Measurements from ENCODE around the gene AGXT2.

Gene AGXT2

DNA sequence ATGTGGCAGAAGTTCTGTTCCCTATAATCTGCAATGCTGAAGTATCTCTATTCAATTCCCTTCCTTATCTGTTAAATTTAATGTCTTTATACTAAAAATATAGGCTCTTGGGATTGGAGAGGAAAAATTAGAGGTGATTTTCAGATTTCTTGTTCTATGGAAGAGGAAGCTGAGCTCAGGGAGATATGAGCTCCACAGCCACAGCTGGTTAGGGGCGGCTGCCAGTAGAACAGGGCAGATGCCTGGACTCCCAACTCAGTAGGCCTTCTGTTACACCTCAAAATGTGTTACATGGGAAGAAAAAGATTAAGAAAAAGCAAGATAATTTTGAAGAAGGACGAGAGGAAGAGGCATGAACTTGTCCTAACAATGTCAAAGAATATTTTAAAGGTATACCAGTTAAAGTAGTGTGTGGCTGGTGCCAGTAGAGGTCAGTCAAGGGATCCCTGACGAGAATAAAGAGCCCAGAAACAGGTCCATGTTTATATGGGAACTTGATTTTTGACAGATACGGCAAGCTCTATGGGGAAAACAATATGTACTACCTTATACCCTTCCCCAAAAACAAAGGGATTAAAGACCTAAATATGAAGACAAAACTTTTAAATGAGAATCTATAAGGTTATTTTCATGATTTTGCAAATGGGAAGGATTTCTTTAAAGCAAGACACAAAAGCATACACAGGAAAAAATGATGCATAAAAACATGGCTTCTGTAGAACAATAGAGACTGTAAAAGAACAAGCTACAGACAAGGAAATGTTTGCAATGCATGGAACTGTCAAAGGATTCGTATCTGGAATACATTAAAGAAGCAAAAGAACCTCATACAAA is 89.7 kb downstream of the AGXT2 start:
- no peak for DNase-seq

DNA sequence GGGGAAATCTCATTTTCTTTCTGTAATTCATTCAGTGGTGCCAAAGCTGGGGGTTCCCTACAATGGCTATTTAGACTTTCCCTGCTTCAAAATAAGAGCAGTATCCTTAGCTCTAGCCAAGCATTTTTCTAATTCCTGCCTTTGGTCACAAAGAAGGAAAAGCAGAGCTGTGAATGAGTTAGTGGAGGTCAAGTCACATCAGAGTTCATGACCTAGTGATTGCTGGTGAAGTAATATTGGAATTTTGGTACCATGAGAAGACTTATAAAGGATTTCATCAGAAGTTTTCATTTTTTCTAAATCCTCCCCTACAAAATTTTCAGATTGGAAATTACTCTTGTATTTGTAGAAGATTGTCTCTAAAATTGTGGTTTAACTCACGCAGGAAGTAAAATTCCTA is 90.4 kb downstream of the AGXT2 start:
- no peak for DNase-seq
